Measurements from ENCODE around the gene PRMT7. TPM values are rescaled to one million over a fixed set of nuclear protein-coding genes. Genes with fewer than 3 reads are reported as not detected.

Gene PRMT7
- total RNA-seq, 1 donor from 2014 or later, result 80.6 TPM

GRCh38 chr16:68274441-68274840 lies 36.4 kb upstream of the PRMT7 start:
- Mint-ChIP-seq H3K27me3 (ENCODE audit: insufficient read depth) (no peaks in the 10 kb centered on the region), H3K9me3 (no peaks in the 10 kb centered on the region), H3K36me3 (ENCODE audit: low read depth) (peaks cover 53% of the 10 kb centered on the region), H3K27ac (peak overlapping the region; percentile 90), H3K4me3 (peak overlapping the region; percentile 63), H3K4me1 (ENCODE audit: low read depth) (peaks cover 67% of the 10 kb centered on the region)
- intact Hi-C loops (cut with micrococcal nuclease), result no loop called here
- DNase-seq (ENCODE audit: low spot score), result no peak

- Mint-ChIP-seq H3K27me3 (ENCODE audit: insufficient read depth) (no peaks in the 10 kb centered on the region), H3K4me3 (peak overlapping the region; percentile 65), H3K4me1 (ENCODE audit: low read depth) (peaks cover 63% of the 10 kb centered on the region), H3K36me3 (ENCODE audit: low read depth) (peaks cover 54% of the 10 kb centered on the region), H3K27ac (peak overlapping the region; percentile 90), H3K9me3 (no peaks in the 10 kb centered on the region)
- DNase-seq (ENCODE audit: low spot score), result peak; percentile 40
- intact Hi-C loops (cut with micrococcal nuclease), result loop anchor here (1.0 kb wide), 2 partner anchors 9 to 10 kb away; no protein-coding TSS in a partner anchor
These were observed 35.1 kb upstream of the PRMT7 start for GRCh38 chr16:68275611-68276191.

- DNase-seq (ENCODE audit: low spot score), result no peak
- peak overlapping the region; percentile 90 for H3K27ac Mint-ChIP-seq
- H3K4me3 Mint-ChIP-seq, result peak overlapping the region; percentile 65
- H3K4me1 Mint-ChIP-seq (ENCODE audit: low read depth), result peaks cover 63% of the 10 kb centered on the region
- intact Hi-C loops (cut with micrococcal nuclease), result no loop called here
- H3K9me3 Mint-ChIP-seq, result no peaks in the 10 kb centered on the region
- peaks cover 53% of the 10 kb centered on the region for H3K36me3 Mint-ChIP-seq (ENCODE audit: low read depth)
- no peaks in the 10 kb centered on the region for H3K27me3 Mint-ChIP-seq (ENCODE audit: insufficient read depth)
These were observed 34.6 kb upstream of the PRMT7 start for GRCh38 chr16:68276223-68276622.

GRCh38 chr16:68279726-68280558 lies 30.9 kb upstream of the PRMT7 start:
- intact Hi-C loops (cut with micrococcal nuclease), result loop anchor here (10.0 kb wide), 1 partner anchor 905 kb away; the partner anchor contains the start of gene SNTB2
- H3K4me1 Mint-ChIP-seq (ENCODE audit: low read depth), result peaks cover 67% of the 10 kb centered on the region
- no peak overlapping the region for H3K4me3 Mint-ChIP-seq
- H3K36me3 Mint-ChIP-seq (ENCODE audit: low read depth), result peaks cover 58% of the 10 kb centered on the region
- H3K27me3 Mint-ChIP-seq (ENCODE audit: insufficient read depth), result no peaks in the 10 kb centered on the region
- peak overlapping the region; percentile 62 for H3K27ac Mint-ChIP-seq
- no peaks in the 10 kb centered on the region for H3K9me3 Mint-ChIP-seq
- DNase-seq (ENCODE audit: low spot score), result no peak

GRCh38 chr16:68281368-68282063 lies 29.3 kb upstream of the PRMT7 start:
- Mint-ChIP-seq H3K27me3 (ENCODE audit: insufficient read depth) (no peaks in the 10 kb centered on the region), H3K36me3 (ENCODE audit: low read depth) (peaks cover 53% of the 10 kb centered on the region), H3K4me3 (peak overlapping the region; percentile 64), H3K9me3 (no peaks in the 10 kb centered on the region), H3K27ac (peak overlapping the region; percentile 95), H3K4me1 (ENCODE audit: low read depth) (peaks cover 70% of the 10 kb centered on the region)
- intact Hi-C loops (cut with micrococcal nuclease), result loop anchor here (1.0 to 10.0 kb wide), 2 partner anchors 8 to 903 kb away; partner anchors contain the start of gene SNTB2
- DNase-seq (ENCODE audit: low spot score), result no peak

GRCh38 chr16:68282064-68282452 lies 28.8 kb upstream of the PRMT7 start:
- peak overlapping the region; percentile 95 for H3K27ac Mint-ChIP-seq
- H3K4me3 Mint-ChIP-seq, result peak overlapping the region; percentile 64
- no peaks in the 10 kb centered on the region for H3K27me3 Mint-ChIP-seq (ENCODE audit: insufficient read depth)
- peaks cover 75% of the 10 kb centered on the region for H3K4me1 Mint-ChIP-seq (ENCODE audit: low read depth)
- no peak for DNase-seq (ENCODE audit: low spot score)
- H3K9me3 Mint-ChIP-seq, result no peaks in the 10 kb centered on the region
- intact Hi-C loops (cut with micrococcal nuclease), result loop anchor here (10.0 kb wide), 1 partner anchor 903 kb away; the partner anchor contains the start of gene SNTB2
- peaks cover 56% of the 10 kb centered on the region for H3K36me3 Mint-ChIP-seq (ENCODE audit: low read depth)

GRCh38 chr16:68283346-68283745 lies 27.5 kb upstream of the PRMT7 start:
- intact Hi-C loops (cut with micrococcal nuclease), result loop anchor here (10.0 kb wide), 1 partner anchor 901 kb away; the partner anchor contains the start of gene SNTB2
- Mint-ChIP-seq H3K36me3 (ENCODE audit: low read depth) (peaks cover 69% of the 10 kb centered on the region), H3K4me3 (peak overlapping the region; percentile 81)

GRCh38 chr16:68283801-68284598 lies 26.8 kb upstream of the PRMT7 start:
- Mint-ChIP-seq H3K27me3 (ENCODE audit: insufficient read depth) (no peaks in the 10 kb centered on the region), H3K9me3 (no peaks in the 10 kb centered on the region), H3K27ac (peak overlapping the region; percentile 92), H3K4me1 (ENCODE audit: low read depth) (peaks cover 90% of the 10 kb centered on the region), H3K36me3 (ENCODE audit: low read depth) (peaks cover 70% of the 10 kb centered on the region), H3K4me3 (peak overlapping the region; percentile 81)
- no peak for DNase-seq (ENCODE audit: low spot score)
- intact Hi-C loops (cut with micrococcal nuclease), result loop anchor here (1.0 to 10.0 kb wide), 4 partner anchors 9 to 901 kb away; partner anchors contain the start of genes SLC7A6 and SNTB2

More at GRCh38 chr16:68283346-68283745, 27.5 kb upstream of the PRMT7 start:
- Mint-ChIP-seq H3K9me3 (no peaks in the 10 kb centered on the region), H3K27ac (peak overlapping the region; percentile 92), H3K4me1 (ENCODE audit: low read depth) (peaks cover 88% of the 10 kb centered on the region), H3K27me3 (ENCODE audit: insufficient read depth) (no peaks in the 10 kb centered on the region)
- DNase-seq (ENCODE audit: low spot score), result no peak

- H3K4me1 Mint-ChIP-seq (ENCODE audit: low read depth), result peaks cover 92% of the 10 kb centered on the region
- intact Hi-C loops (cut with micrococcal nuclease), result loop anchor here (1.0 to 10.0 kb wide), 5 partner anchors 10 to 900 kb away; partner anchors contain the start of genes SLC7A6 and SNTB2
These were observed 26.0 kb upstream of the PRMT7 start for GRCh38 chr16:68284847-68285246.

GRCh38 chr16:68285683-68286082 lies 25.1 kb upstream of the PRMT7 start:
- Mint-ChIP-seq H3K36me3 (ENCODE audit: low read depth) (peaks cover 76% of the 10 kb centered on the region), H3K27ac (peak overlapping the region; percentile 92), H3K27me3 (ENCODE audit: insufficient read depth) (no peaks in the 10 kb centered on the region), H3K4me3 (peak overlapping the region; percentile 81), H3K9me3 (no peaks in the 10 kb centered on the region), H3K4me1 (ENCODE audit: low read depth) (peaks cover 95% of the 10 kb centered on the region)
- intact Hi-C loops (cut with micrococcal nuclease), result loop anchor here (1.0 to 10.0 kb wide), 4 partner anchors 15 to 899 kb away; partner anchors contain the start of genes SLC7A6 and SNTB2
- no peak for DNase-seq (ENCODE audit: low spot score)

More at GRCh38 chr16:68284847-68285246, 26.0 kb upstream of the PRMT7 start:
- Mint-ChIP-seq H3K36me3 (ENCODE audit: low read depth) (peaks cover 71% of the 10 kb centered on the region), H3K27me3 (ENCODE audit: insufficient read depth) (no peaks in the 10 kb centered on the region), H3K9me3 (no peaks in the 10 kb centered on the region), H3K4me3 (peak overlapping the region; percentile 81), H3K27ac (peak overlapping the region; percentile 92)
- DNase-seq (ENCODE audit: low spot score), result no peak

- peaks cover 96% of the 10 kb centered on the region for H3K4me1 Mint-ChIP-seq (ENCODE audit: low read depth)
- H3K9me3 Mint-ChIP-seq, result no peaks in the 10 kb centered on the region
- peak overlapping the region; percentile 92 for H3K27ac Mint-ChIP-seq
- no peaks in the 10 kb centered on the region for H3K27me3 Mint-ChIP-seq (ENCODE audit: insufficient read depth)
- peaks cover 78% of the 10 kb centered on the region for H3K36me3 Mint-ChIP-seq (ENCODE audit: low read depth)
- intact Hi-C loops (cut with micrococcal nuclease), result loop anchor here (1.0 to 10.0 kb wide), 3 partner anchors 16 to 898 kb away; partner anchors contain the start of gene SNTB2
- DNase-seq (ENCODE audit: low spot score), result peak; percentile 44
- H3K4me3 Mint-ChIP-seq, result peak overlapping the region; percentile 81
These were observed 24.4 kb upstream of the PRMT7 start for GRCh38 chr16:68286153-68287074.

All from activated T-helper 1 cell treated with anti-CD3 and anti-CD28 coated beads, Interleukin-12 subunit alpha, Interleukin-12 subunit beta, Interleukin-2, Interleukin-4 antibody, amounts not matched to agents 30 ng/mL and 10 ng/mL and 1 ng/mL, durations not matched to agents 14 hours and 24 hours and 36 hours (primary cell).